GM23248 (cell line): ENCODE data around the gene CAMK4.

Source experiments
- EZH2 ChIP-seq: fragments of 200-600 bp; sonication (generic); IDR thresholded peaks from 2 replicates; pipeline ENCODE4 v1.6.1; 2018; ENCODE audit warnings: antibody characterized with exemption, mild to moderate bottlenecking; ENCODE audit not compliant: insufficient read depth, poor library complexity, severe bottlenecking
- EZH2phosphoT487 ChIP-seq: fragments of 200-600 bp; sonication (generic); IDR thresholded peaks from 2 replicates; pipeline ENCODE4 v1.6.1; 2018; ENCODE audit warnings: antibody characterized with exemption, moderate library complexity, mild to moderate bottlenecking, low read depth; ENCODE audit not compliant: insufficient read depth

DNA sequence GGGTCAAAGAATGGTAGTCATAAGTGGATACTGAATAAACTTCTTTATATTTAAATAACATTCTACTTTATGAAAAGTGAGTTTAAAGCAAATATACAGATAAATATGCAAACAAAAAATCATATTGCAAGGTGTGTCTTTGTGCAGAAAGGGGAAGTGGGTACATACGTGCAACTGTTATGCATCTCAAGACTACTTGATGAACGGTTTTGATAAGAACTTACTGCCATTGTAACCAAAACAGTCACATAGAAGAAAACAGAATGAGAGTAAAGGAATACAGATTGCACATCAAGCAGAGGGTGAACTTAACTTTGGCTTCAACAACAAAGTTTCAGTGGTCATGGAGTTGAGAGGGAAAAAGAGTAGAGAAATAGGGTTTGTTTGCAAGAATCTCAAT is 9.9 kb downstream of the CAMK4 start:
- TF ChIP-seq EZH2 = no peak
- TF ChIP-seq EZH2phosphoT487 = no peak
